Osteocyte (in vitro differentiated cells): ENCODE results near the gene ISL2. TPM values are rescaled to one million over a fixed set of nuclear protein-coding genes. Genes with fewer than 3 reads are reported as not detected.

ENCODE experiments used
- DNase-seq: peaks from one replicate; pipeline ENCODE4 v3.0.0; 2021; ENCODE audit warnings: mixed read lengths; ENCODE audit not compliant: unreplicated experiment; ENCODE audit errors: extremely low spot score
- H3K27ac Mint-ChIP-seq: one replicate; pipeline ENCODE4 v1.8.0; 2021; ENCODE audit warnings: mild to moderate bottlenecking, mixed read lengths; ENCODE audit not compliant: unreplicated experiment
- H3K27me3 Mint-ChIP-seq: one replicate; pipeline ENCODE4 v1.8.0; 2021; ENCODE audit warnings: mixed read lengths; ENCODE audit not compliant: unreplicated experiment
- H3K36me3 Mint-ChIP-seq: one replicate; pipeline ENCODE4 v1.8.0; 2021; ENCODE audit warnings: mixed read lengths; ENCODE audit not compliant: unreplicated experiment
- H3K4me1 Mint-ChIP-seq: one replicate; pipeline ENCODE4 v1.8.0; 2021; ENCODE audit warnings: mixed read lengths; ENCODE audit not compliant: unreplicated experiment
- H3K4me3 Mint-ChIP-seq: one replicate; pipeline ENCODE4 v1.8.0; 2021; ENCODE audit warnings: mild to moderate bottlenecking, moderate library complexity, mixed read lengths; ENCODE audit not compliant: unreplicated experiment
- H3K9me3 Mint-ChIP-seq: one replicate; pipeline ENCODE4 v1.8.0; 2021; ENCODE audit warnings: mixed read lengths; ENCODE audit not compliant: unreplicated experiment
- CTCF ChIP-seq: fragments of 200-600 bp; sonication (generic); IDR thresholded peaks from 2 replicates; pipeline ENCODE4 v1.5.0; 2021; ENCODE audit warnings: antibody characterized with exemption, mild to moderate bottlenecking, moderate library complexity
- total RNA-seq: library from RNA; stranded (reverse); gene quantifications from 2 replicates; pipeline ENCODE4 v1.2.1, GENCODE V29; 2021

ISL2 gene
- total RNA-seq, 1 donor from 2014 or later, result not detected

GRCh38 chr15:76328106-76328696 is 8.4 kb upstream of the ISL2 start:
- H3K4me3 Mint-ChIP-seq, result no peak overlapping the region
- H3K9me3 Mint-ChIP-seq, result no peaks in the 10 kb centered on the region
- TF ChIP-seq CTCF, result no peak
- peaks cover 73% of the 10 kb centered on the region for H3K27me3 Mint-ChIP-seq
- no peaks in the 10 kb centered on the region for H3K36me3 Mint-ChIP-seq
- peak; percentile 34 for DNase-seq
- no peak overlapping the region for H3K27ac Mint-ChIP-seq
- H3K4me1 Mint-ChIP-seq, result no peaks in the 10 kb centered on the region

GRCh38 chr15:76328958-76329357 is 7.6 kb upstream of the ISL2 start:
- H3K9me3 Mint-ChIP-seq, result no peaks in the 10 kb centered on the region
- TF ChIP-seq CTCF, result no peak
- DNase-seq, result peak; percentile 23

GRCh38 chr15:76330080-76330680 is 6.4 kb upstream of the ISL2 start:
- H3K9me3 Mint-ChIP-seq, result no peaks in the 10 kb centered on the region
- H3K4me3 Mint-ChIP-seq, result no peak overlapping the region
- peaks cover 2% of the 10 kb centered on the region for H3K4me1 Mint-ChIP-seq
- DNase-seq, result peak; percentile 85
- H3K27me3 Mint-ChIP-seq, result peaks cover 71% of the 10 kb centered on the region
- no peaks in the 10 kb centered on the region for H3K36me3 Mint-ChIP-seq
- no peak overlapping the region for H3K27ac Mint-ChIP-seq
- TF ChIP-seq CTCF, result peak; percentile 68

More at GRCh38 chr15:76328958-76329357, 7.6 kb upstream of the ISL2 start:
- H3K36me3 Mint-ChIP-seq, result no peaks in the 10 kb centered on the region
- no peak overlapping the region for H3K27ac Mint-ChIP-seq
- peaks cover 71% of the 10 kb centered on the region for H3K27me3 Mint-ChIP-seq
- H3K4me3 Mint-ChIP-seq, result no peak overlapping the region
- H3K4me1 Mint-ChIP-seq, result no peaks in the 10 kb centered on the region

- Mint-ChIP-seq H3K4me3 (no peak overlapping the region), H3K27me3 (peaks cover 74% of the 10 kb centered on the region), H3K9me3 (no peaks in the 10 kb centered on the region), H3K27ac (no peak overlapping the region), H3K4me1 (peaks cover 23% of the 10 kb centered on the region), H3K36me3 (no peaks in the 10 kb centered on the region)
- no peak for TF ChIP-seq CTCF
- peak; percentile 79 for DNase-seq
Measured at GRCh38 chr15:76332796-76333195, 3.8 kb upstream of the ISL2 start.

- TF ChIP-seq CTCF, result no peak
- H3K4me1 Mint-ChIP-seq, result peaks cover 23% of the 10 kb centered on the region
- H3K27me3 Mint-ChIP-seq, result peaks cover 69% of the 10 kb centered on the region
- H3K9me3 Mint-ChIP-seq, result no peaks in the 10 kb centered on the region
- no peak overlapping the region for H3K27ac Mint-ChIP-seq
- peak; percentile 38 for DNase-seq
- H3K36me3 Mint-ChIP-seq, result no peaks in the 10 kb centered on the region
- H3K4me3 Mint-ChIP-seq, result no peak overlapping the region
Measured at GRCh38 chr15:76333309-76333708, 3.3 kb upstream of the ISL2 start.
